H1 (cell line): Measurements from ENCODE around the gene HS6ST3.

Experiments used
- ASH2L ChIP-seq: fragments of 200-600, 300-600 bp; sonication (generic); IDR thresholded peaks from one replicate; pipeline ENCODE4 v1.7.1; 2017; ENCODE audit warnings: low read length
- BCL11A ChIP-seq, 2 experiments: IDR thresholded peaks; one replicate each; pipeline ENCODE4 v1.6.1; 2011; ENCODE audit warnings: low read depth in 2 of 2, low read length in 2 of 2, mild to moderate bottlenecking in 2 of 2
- CEBPB ChIP-seq: IDR thresholded peaks from 2 replicates; pipeline ENCODE4 v1.6.1; 2012; ENCODE audit warnings: low read depth, low read length
- CTCF ChIP-seq, 3 experiments: IDR thresholded peaks; 1 replicate in 2 of 3; 2 replicates in 1 of 3; pipeline versions ENCODE4 v1.5.1 to v1.6.1; 2011; ENCODE audit warnings: low read length in 3 of 3, mild to moderate bottlenecking in 3 of 3, inconsistent platforms in 2 of 3, low read depth in 1 of 3, moderate library complexity in 1 of 3; ENCODE audit not compliant: insufficient read depth in 1 of 3; ENCODE audit errors: control extremely low read depth in 1 of 3
- EGR1 ChIP-seq: IDR thresholded peaks from 2 replicates; pipeline ENCODE4 v1.6.1; 2011; ENCODE audit warnings: low read depth, low read length, borderline replicate concordance
- GTF2F1 ChIP-seq: IDR thresholded peaks from 2 replicates; pipeline ENCODE4 v1.6.1; 2012; ENCODE audit warnings: low read depth, low read length, improper control_type of control experiment, borderline replicate concordance
- KDM5A ChIP-seq: fragments of 200-600 bp; IDR thresholded peaks from 2 replicates; pipeline ENCODE4 v1.7.1; 2012; ENCODE audit warnings: mild to moderate bottlenecking, low read length, inconsistent platforms, mixed read lengths
- POLR2A ChIP-seq, 2 experiments: IDR thresholded peaks; 1 replicate in 1 of 2; 2 replicates in 1 of 2; pipeline ENCODE4 v1.6.1; 2011; ENCODE audit warnings: low read depth in 2 of 2, low read length in 2 of 2, mild to moderate bottlenecking in 2 of 2; ENCODE audit errors: control extremely low read depth in 1 of 2
- POLR2AphosphoS5 ChIP-seq: IDR thresholded peaks from 2 replicates; pipeline ENCODE4 v1.6.1; 2011; ENCODE audit warnings: low read depth, low read length

GRCh38 chr13:96417939-96418685, 328.2 kb downstream of the HS6ST3 start:
- TF ChIP-seq POLR2AphosphoS5: no peak
- no peak for TF ChIP-seq CTCF (IDR thresholded peaks at IDR 0.05; ENCODE audit: control extremely low read depth in 1 of 3, insufficient read depth in 1 of 3, low read depth in 1 of 3, low read length in 3 of 3)
- TF ChIP-seq EGR1: no peak
- no peak for TF ChIP-seq POLR2A (IDR thresholded peaks at IDR 0.05; ENCODE audit: control extremely low read depth in 1 of 2, low read depth in 2 of 2, low read length in 2 of 2)
- no peak for TF ChIP-seq ASH2L
- no peak for TF ChIP-seq BCL11A (IDR thresholded peaks at IDR 0.05; ENCODE audit: low read depth in 2 of 2, low read length in 2 of 2)
- no peak for TF ChIP-seq CEBPB
- no peak for TF ChIP-seq KDM5A
- no peak for TF ChIP-seq GTF2F1
